Measurements from ENCODE around the gene CDH13.

CDH13 gene

GRCh38 chr16:83627996-83628395, 1001.2 kb downstream of the CDH13 start:
- no peak for DNase-seq (ENCODE audit: low read depth, low spot score)
- TF ChIP-seq CTCF (IDR thresholded peaks at IDR 0.05; ENCODE audit: low read depth, low read length) = no peak
- no peak overlapping the region for H3K4me3 ChIP-seq (ENCODE audit: low read depth, low read length)
- in situ Hi-C loops (cut with HindIII; ENCODE audit: low sequenced_read_pairs) = no loop called here

- in situ Hi-C loops (cut with HindIII; ENCODE audit: low sequenced_read_pairs) = no loop called here
- TF ChIP-seq CTCF (IDR thresholded peaks at IDR 0.05; ENCODE audit: low read depth, low read length) = no peak
- DNase-seq (ENCODE audit: low read depth, low spot score) = no peak
- H3K4me3 ChIP-seq (ENCODE audit: low read depth, low read length) = no peak overlapping the region
These were observed 1002.7 kb downstream of the CDH13 start for GRCh38 chr16:83629426-83629825.

- TF ChIP-seq CTCF (IDR thresholded peaks at IDR 0.05; ENCODE audit: low read depth, low read length) = no peak
- in situ Hi-C loops (cut with HindIII; ENCODE audit: low sequenced_read_pairs) = no loop called here
- DNase-seq (ENCODE audit: low read depth, low spot score) = no peak
- H3K4me3 ChIP-seq (ENCODE audit: low read depth, low read length) = no peak overlapping the region
These were observed 1003.1 kb downstream of the CDH13 start for GRCh38 chr16:83629836-83630235.

- DNase-seq (ENCODE audit: low read depth, low spot score) = no peak
- H3K4me3 ChIP-seq (ENCODE audit: low read depth, low read length) = no peak overlapping the region
- TF ChIP-seq CTCF (IDR thresholded peaks at IDR 0.05; ENCODE audit: low read depth, low read length) = no peak
These were observed 1004.2 kb downstream of the CDH13 start for GRCh38 chr16:83630979-83631378.

GRCh38 chr16:83633286-83633685, 1006.5 kb downstream of the CDH13 start:
- H3K4me3 ChIP-seq (ENCODE audit: low read depth, low read length) = no peak overlapping the region
- DNase-seq (ENCODE audit: low read depth, low spot score) = no peak
- no peak for TF ChIP-seq CTCF (IDR thresholded peaks at IDR 0.05; ENCODE audit: low read depth, low read length)
- in situ Hi-C loops (cut with HindIII; ENCODE audit: low sequenced_read_pairs) = no loop called here

More at GRCh38 chr16:83630979-83631378, 1004.2 kb downstream of the CDH13 start:
- in situ Hi-C loops (cut with HindIII; ENCODE audit: low sequenced_read_pairs) = no loop called here

- in situ Hi-C loops (cut with HindIII; ENCODE audit: low sequenced_read_pairs) = no loop called here
- DNase-seq (ENCODE audit: low read depth, low spot score) = no peak
- TF ChIP-seq CTCF (IDR thresholded peaks at IDR 0.05; ENCODE audit: low read depth, low read length) = no peak
- H3K4me3 ChIP-seq (ENCODE audit: low read depth, low read length) = no peak overlapping the region
These were observed 1021.6 kb downstream of the CDH13 start for GRCh38 chr16:83648347-83648746.

- no peak overlapping the region for H3K4me3 ChIP-seq (ENCODE audit: low read depth, low read length)
- DNase-seq (ENCODE audit: low read depth, low spot score) = no peak
- in situ Hi-C loops (cut with HindIII; ENCODE audit: low sequenced_read_pairs) = no loop called here
- no peak for TF ChIP-seq CTCF (IDR thresholded peaks at IDR 0.05; ENCODE audit: low read depth, low read length)
These were observed 1025.1 kb downstream of the CDH13 start for GRCh38 chr16:83651871-83652270.

Measured in astrocyte of the spinal cord (primary cell).